Stimulated activated CD4-positive, alpha-beta T cell treated with anti-CD3 and anti-CD28 coated beads, Interleukin-1b, Interleukin-23, amount 100 ng/mL, for 24 hours (primary cell): Measurements from ENCODE around the gene CYP2R1.

Experiments
- DNase-seq, 4 experiments: peaks; one replicate each; pipeline ENCODE4 v3.0.0-alpha.2; 2020; ENCODE audit warnings: low read depth in 4 of 4, low spot score in 1 of 4

CYP2R1 gene

GRCh38 chr11:14835496-14836492 lies 56.2 kb downstream of the CYP2R1 start:
- no peak for DNase-seq
